ENCODE results near the gene GNE. TPM values are rescaled to one million over a fixed set of nuclear protein-coding genes. Genes with fewer than 3 reads are reported as not detected.

GNE gene
- total RNA-seq, 1 experiment from 2014 or later: 15.1 TPM

Other genes with a start within 250 kb of the GNE start
- gene RECK, start 221.5 kb downstream of the GNE start, total RNA-seq (2014; rRNA removed; shearing (Covaris generic)): 10.2 and 13.9 TPM in 2 replicates
- gene GLIPR2, start 121.7 kb downstream of the GNE start, total RNA-seq (2014; rRNA removed; shearing (Covaris generic)): 29.8 and 37.3 TPM in 2 replicates
- 0.61 and 1.3 TPM in 2 replicates for gene CCIN, start 89.1 kb downstream of the GNE start, total RNA-seq (2014; rRNA removed; shearing (Covaris generic))
- 248 and 301 TPM in 2 replicates for gene CLTA, start 67.5 kb downstream of the GNE start, total RNA-seq (2014; rRNA removed; shearing (Covaris generic))
- gene RNF38, start 141.8 kb upstream of the GNE start, total RNA-seq (2014; rRNA removed; shearing (Covaris generic)): 7.9 and 8.8 TPM in 2 replicates